Activated CD8-positive, alpha-beta T cell treated with anti-CD3 and anti-CD28 coated beads, Interleukin-2, amount 10 ng/mL, durations not matched to agents 7 days and 5 days (primary cell): ENCODE data around the gene ARID5B. TPM values are rescaled to one million over a fixed set of nuclear protein-coding genes. Genes with fewer than 3 reads are reported as not detected.

Experiments
- ATAC-seq: fragments of 150-1000 bp; cut with Tn5 transposase; one replicate; pipeline ENCODE4 v1.10.0; 2021; ENCODE audit warnings: moderate library complexity
- CTCF ChIA-PET: fragments of 350-600 bp; sonication (Branson Sonifier 250); formaldehyde crosslinking; loops from one replicate; lab custom pipeline; 2021; ENCODE audit warnings: antibody characterized with exemption; lab: Charles Lee
- POLR2A ChIA-PET: fragments of 350-600 bp; sonication (Branson Sonifier 250); formaldehyde crosslinking; loops from one replicate; lab custom pipeline; 2021; ENCODE audit warnings: antibody characterized with exemption; lab: Charles Lee
- DNase-seq: peaks from one replicate; pipeline ENCODE4 v3.0.0-alpha.2; 2020
- H3K27ac Mint-ChIP-seq: one replicate; pipeline ENCODE4 v1.8.0; 2021; ENCODE audit warnings: mild to moderate bottlenecking, mixed read lengths
- H3K27me3 Mint-ChIP-seq: one replicate; pipeline ENCODE4 v1.8.0; 2021; ENCODE audit warnings: low read depth, mixed read lengths
- H3K36me3 Mint-ChIP-seq: one replicate; pipeline ENCODE4 v1.8.0; 2021; ENCODE audit warnings: low read depth, mixed read lengths
- H3K4me1 Mint-ChIP-seq: one replicate; pipeline ENCODE4 v1.8.0; 2021; ENCODE audit warnings: low read depth, mixed read lengths
- H3K4me3 Mint-ChIP-seq: one replicate; pipeline ENCODE4 v1.8.0; 2021; ENCODE audit warnings: mild to moderate bottlenecking, mixed read lengths
- H3K9me3 Mint-ChIP-seq: one replicate; pipeline ENCODE4 v1.8.0; 2022; ENCODE audit warnings: mixed read lengths; ENCODE audit not compliant: insufficient read depth
- total RNA-seq, 2 experiments: library from RNA; stranded (reverse); gene quantifications; one replicate each; pipeline ENCODE4 v1.2.3, GENCODE V29; 2021

Gene ARID5B
- total RNA-seq, 2 experiments from 2014 or later, result 18.0 to 21.6 TPM

- H3K36me3 Mint-ChIP-seq, result no peaks in the 10 kb centered on the region
- ChIA-PET CTCF (no interaction called here), POLR2A (no interaction called here)
- ATAC-seq (no peak), DNase-seq (no peak)
- H3K4me3 Mint-ChIP-seq, result no peak overlapping the region
- H3K9me3 Mint-ChIP-seq, result no peaks in the 10 kb centered on the region
- peaks cover 13% of the 10 kb centered on the region for H3K4me1 Mint-ChIP-seq
- peaks cover 11% of the 10 kb centered on the region for H3K27me3 Mint-ChIP-seq
- no peak overlapping the region for H3K27ac Mint-ChIP-seq
These were observed 32.3 kb upstream of the ARID5B start for GRCh38 chr10:61869041-61869675.

GRCh38 chr10:61869774-61870525 is 31.5 kb upstream of the ARID5B start:
- no peak for ATAC-seq
- peaks cover 13% of the 10 kb centered on the region for H3K4me1 Mint-ChIP-seq
- DNase-seq, result no peak
- no peaks in the 10 kb centered on the region for H3K36me3 Mint-ChIP-seq
- POLR2A ChIA-PET, result no interaction called here
- H3K9me3 Mint-ChIP-seq, result no peaks in the 10 kb centered on the region
- peaks cover 11% of the 10 kb centered on the region for H3K27me3 Mint-ChIP-seq
- H3K4me3 Mint-ChIP-seq, result no peak overlapping the region
- CTCF ChIA-PET, result no interaction called here
- no peak overlapping the region for H3K27ac Mint-ChIP-seq

- ChIA-PET CTCF (no interaction called here), POLR2A (no interaction called here)
- Mint-ChIP-seq H3K9me3 (no peaks in the 10 kb centered on the region), H3K27ac (no peak overlapping the region), H3K27me3 (peaks cover 11% of the 10 kb centered on the region), H3K4me1 (peaks cover 13% of the 10 kb centered on the region), H3K36me3 (no peaks in the 10 kb centered on the region), H3K4me3 (no peak overlapping the region)
- no peak for DNase-seq
- ATAC-seq, result no peak
These were observed 31.0 kb upstream of the ARID5B start for GRCh38 chr10:61870526-61870895.

GRCh38 chr10:61871487-61871886 is 30.0 kb upstream of the ARID5B start:
- POLR2A ChIA-PET, result no interaction called here
- H3K4me1 Mint-ChIP-seq, result peaks cover 13% of the 10 kb centered on the region
- H3K9me3 Mint-ChIP-seq, result no peaks in the 10 kb centered on the region
- CTCF ChIA-PET, result interaction anchor here (1.3 kb wide), 1 partner anchor 11 kb away, joined by 5 read pairs; no protein-coding TSS in a partner anchor
- H3K4me3 Mint-ChIP-seq, result no peak overlapping the region
- no peak for ATAC-seq
- H3K36me3 Mint-ChIP-seq, result no peaks in the 10 kb centered on the region
- DNase-seq, result no peak
- no peak overlapping the region for H3K27ac Mint-ChIP-seq
- peaks cover 11% of the 10 kb centered on the region for H3K27me3 Mint-ChIP-seq

- Mint-ChIP-seq H3K4me3 (no peak overlapping the region), H3K27ac (no peak overlapping the region), H3K9me3 (no peaks in the 10 kb centered on the region), H3K27me3 (peaks cover 5% of the 10 kb centered on the region), H3K4me1 (peaks cover 2% of the 10 kb centered on the region), H3K36me3 (no peaks in the 10 kb centered on the region)
- CTCF ChIA-PET, result no interaction called here
- DNase-seq (no peak), ATAC-seq (no peak)
- POLR2A ChIA-PET, result no interaction called here
These were observed 23.4 kb upstream of the ARID5B start for GRCh38 chr10:61877887-61878739.

- peaks cover 2% of the 10 kb centered on the region for H3K27me3 Mint-ChIP-seq
- no peaks in the 10 kb centered on the region for H3K36me3 Mint-ChIP-seq
- CTCF ChIA-PET, result no interaction called here
- no peak overlapping the region for H3K27ac Mint-ChIP-seq
- POLR2A ChIA-PET, result no interaction called here
- H3K4me1 Mint-ChIP-seq, result peaks cover 2% of the 10 kb centered on the region
- no peak overlapping the region for H3K4me3 Mint-ChIP-seq
- DNase-seq, result no peak
- no peaks in the 10 kb centered on the region for H3K9me3 Mint-ChIP-seq
- ATAC-seq, result no peak
These were observed 22.8 kb upstream of the ARID5B start for GRCh38 chr10:61878740-61879068.

- ChIA-PET POLR2A (interaction anchor here (0.6 to 1.1 kb wide), 2 partner anchors 16 to 20 kb away, joined by 3 read pairs; no protein-coding TSS in a partner anchor), CTCF (interaction anchor here (1.0 to 2.0 kb wide), 3 partner anchors 10 to 156 kb away, joined by 3 to 7 read pairs (median 5); no protein-coding TSS in a partner anchor)
- no peaks in the 10 kb centered on the region for H3K27me3 Mint-ChIP-seq
- peaks cover 5% of the 10 kb centered on the region for H3K9me3 Mint-ChIP-seq
- ATAC-seq (no peak), DNase-seq (no peak)
- H3K27ac Mint-ChIP-seq, result no peak overlapping the region
- H3K4me3 Mint-ChIP-seq, result no peak overlapping the region
- no peaks in the 10 kb centered on the region for H3K36me3 Mint-ChIP-seq
- H3K4me1 Mint-ChIP-seq, result peaks cover 2% of the 10 kb centered on the region
These were observed 18.7 kb upstream of the ARID5B start for GRCh38 chr10:61882621-61883370.

GRCh38 chr10:61883371-61884025 is 18.0 kb upstream of the ARID5B start:
- Mint-ChIP-seq H3K4me1 (peaks cover 2% of the 10 kb centered on the region), H3K36me3 (no peaks in the 10 kb centered on the region), H3K9me3 (peaks cover 5% of the 10 kb centered on the region), H3K4me3 (no peak overlapping the region), H3K27ac (no peak overlapping the region), H3K27me3 (no peaks in the 10 kb centered on the region)
- CTCF ChIA-PET, result interaction anchor here (0.7 to 1.6 kb wide), 3 partner anchors 13 to 155 kb away, joined by 3 to 7 read pairs (median 3); no protein-coding TSS in a partner anchor
- POLR2A ChIA-PET, result interaction anchor here (1.1 kb wide), 1 partner anchor 16 kb away, joined by 3 read pairs; no protein-coding TSS in a partner anchor
- ATAC-seq, result no peak
- no peak for DNase-seq

- peaks cover 5% of the 10 kb centered on the region for H3K9me3 Mint-ChIP-seq
- H3K27me3 Mint-ChIP-seq, result no peaks in the 10 kb centered on the region
- no peak overlapping the region for H3K4me3 Mint-ChIP-seq
- DNase-seq (no peak), ATAC-seq (no peak)
- no peaks in the 10 kb centered on the region for H3K36me3 Mint-ChIP-seq
- peaks cover under 1% of the 10 kb centered on the region for H3K4me1 Mint-ChIP-seq
- no peak overlapping the region for H3K27ac Mint-ChIP-seq
- POLR2A ChIA-PET, result no interaction called here
- CTCF ChIA-PET, result interaction anchor here (3.7 kb wide), 1 partner anchor 8 kb away, joined by 22 read pairs; no protein-coding TSS in a partner anchor
These were observed 13.7 kb upstream of the ARID5B start for GRCh38 chr10:61887772-61888171.

- no peaks in the 10 kb centered on the region for H3K36me3 Mint-ChIP-seq
- POLR2A ChIA-PET, result interaction anchor here (0.8 kb wide), 1 partner anchor 8 kb away, joined by 3 read pairs; no protein-coding TSS in a partner anchor
- ATAC-seq, result no peak
- no peak overlapping the region for H3K4me3 Mint-ChIP-seq
- H3K9me3 Mint-ChIP-seq, result peaks cover 5% of the 10 kb centered on the region
- H3K27me3 Mint-ChIP-seq, result no peaks in the 10 kb centered on the region
- no peak overlapping the region for H3K27ac Mint-ChIP-seq
- no peaks in the 10 kb centered on the region for H3K4me1 Mint-ChIP-seq
- DNase-seq, result no peak
- CTCF ChIA-PET, result no interaction called here
These were observed 12.8 kb upstream of the ARID5B start for GRCh38 chr10:61888744-61889143.

GRCh38 chr10:61890430-61890829 is 11.1 kb upstream of the ARID5B start:
- H3K9me3 Mint-ChIP-seq, result no peaks in the 10 kb centered on the region
- no peak overlapping the region for H3K4me3 Mint-ChIP-seq
- ATAC-seq (no peak), DNase-seq (no peak)
- no peaks in the 10 kb centered on the region for H3K27me3 Mint-ChIP-seq
- H3K36me3 Mint-ChIP-seq, result no peaks in the 10 kb centered on the region
- no peaks in the 10 kb centered on the region for H3K4me1 Mint-ChIP-seq
- no peak overlapping the region for H3K27ac Mint-ChIP-seq
- CTCF ChIA-PET, result interaction anchor here (1.0 kb wide), 1 partner anchor 148 kb away, joined by 3 read pairs; no protein-coding TSS in a partner anchor
- POLR2A ChIA-PET, result no interaction called here
